Effector memory CD4-positive, alpha-beta T cell (primary cell): ENCODE data around the gene ITPKA.
A peak's percentile ranks its signal among the peaks of the same experiment; 100 is the strongest.

ENCODE experiments used
- DNase-seq, 3 donors: peaks; one replicate each; pipeline ENCODE4 v3.0.0-alpha.2; 2020
- H3K27ac ChIP-seq: 2 replicates; pipeline ENCODE4 v1.7.0; 2013; ENCODE audit warnings: mild to moderate bottlenecking, low read length, moderate library complexity; ENCODE audit not compliant: insufficient read depth, poor library complexity, severe bottlenecking
- H3K27me3 ChIP-seq: replicated peaks from 2 replicates; pipeline ENCODE4 v1.7.0; 2013; ENCODE audit warnings: mild to moderate bottlenecking, low read length; ENCODE audit not compliant: insufficient read depth, control insufficient read depth, poor library complexity, severe bottlenecking
- H3K36me3 ChIP-seq: 2 replicates; pipeline ENCODE4 v1.7.0; 2013; ENCODE audit warnings: mild to moderate bottlenecking, low read length, moderate library complexity; ENCODE audit not compliant: control insufficient read depth, insufficient read depth
- H3K4me1 ChIP-seq: 2 replicates; pipeline ENCODE4 v1.7.0; 2013; ENCODE audit warnings: low read length, mild to moderate bottlenecking; ENCODE audit not compliant: control insufficient read depth, insufficient read depth, poor library complexity, severe bottlenecking
- H3K4me3 ChIP-seq: 2 replicates; pipeline ENCODE4 v1.7.0; 2013; ENCODE audit warnings: low read length, low read depth, mild to moderate bottlenecking; ENCODE audit not compliant: insufficient read depth, poor library complexity, severe bottlenecking
- H3K9me3 ChIP-seq: 2 replicates; pipeline ENCODE4 v1.7.0; 2013; ENCODE audit warnings: mild to moderate bottlenecking, low read length, moderate library complexity; ENCODE audit not compliant: control insufficient read depth

Gene ITPKA

GRCh38 chr15:41521614-41522013, 27.9 kb downstream of the ITPKA start:
- Histone ChIP-seq H3K27me3 (no peaks in the 10 kb centered on the region), H3K4me1 (no peaks in the 10 kb centered on the region), H3K9me3 (no peaks in the 10 kb centered on the region), H3K27ac (no peak overlapping the region), H3K36me3 (peaks cover 11% of the 10 kb centered on the region), H3K4me3 (no peak overlapping the region)
- no peak for DNase-seq

- Histone ChIP-seq H3K27ac (no peak overlapping the region), H3K9me3 (no peaks in the 10 kb centered on the region), H3K36me3 (peaks cover 22% of the 10 kb centered on the region), H3K4me3 (no peak overlapping the region), H3K4me1 (no peaks in the 10 kb centered on the region), H3K27me3 (no peaks in the 10 kb centered on the region)
- DNase-seq = no peak
Measured at GRCh38 chr15:41523097-41523496, 29.4 kb downstream of the ITPKA start.

- H3K36me3 ChIP-seq = peaks cover 49% of the 10 kb centered on the region
- DNase-seq = no peak
Measured at GRCh38 chr15:41530363-41530956, 36.8 kb downstream of the ITPKA start.

GRCh38 chr15:41535544-41535943, 41.9 kb downstream of the ITPKA start:
- Histone ChIP-seq H3K36me3 (peaks cover 16% of the 10 kb centered on the region), H3K9me3 (no peaks in the 10 kb centered on the region)
- no peak for DNase-seq

More at GRCh38 chr15:41530363-41530956, 36.8 kb downstream of the ITPKA start:
- H3K27ac ChIP-seq = no peak overlapping the region
- H3K4me3 ChIP-seq = no peak overlapping the region
- no peaks in the 10 kb centered on the region for H3K4me1 ChIP-seq
- no peaks in the 10 kb centered on the region for H3K27me3 ChIP-seq
- no peaks in the 10 kb centered on the region for H3K9me3 ChIP-seq

GRCh38 chr15:41536866-41537265, 43.2 kb downstream of the ITPKA start:
- peaks cover 16% of the 10 kb centered on the region for H3K36me3 ChIP-seq

More at GRCh38 chr15:41535544-41535943, 41.9 kb downstream of the ITPKA start:
- H3K27ac ChIP-seq = no peak overlapping the region
- no peaks in the 10 kb centered on the region for H3K4me1 ChIP-seq
- H3K27me3 ChIP-seq = no peaks in the 10 kb centered on the region
- no peak overlapping the region for H3K4me3 ChIP-seq

GRCh38 chr15:41543521-41543870, 49.8 kb downstream of the ITPKA start:
- DNase-seq = no peak

More at GRCh38 chr15:41536866-41537265, 43.2 kb downstream of the ITPKA start:
- H3K9me3 ChIP-seq = no peaks in the 10 kb centered on the region
- H3K27ac ChIP-seq = no peak overlapping the region
- no peaks in the 10 kb centered on the region for H3K4me1 ChIP-seq
- H3K4me3 ChIP-seq = no peak overlapping the region
- H3K27me3 ChIP-seq = no peaks in the 10 kb centered on the region
- DNase-seq = no peak

GRCh38 chr15:41544650-41545015, 51.0 kb downstream of the ITPKA start:
- Histone ChIP-seq H3K9me3 (no peaks in the 10 kb centered on the region), H3K27me3 (no peaks in the 10 kb centered on the region), H3K36me3 (no peaks in the 10 kb centered on the region), H3K4me1 (no peaks in the 10 kb centered on the region), H3K27ac (no peak overlapping the region), H3K4me3 (no peak overlapping the region)
- no peak for DNase-seq

More at GRCh38 chr15:41543521-41543870, 49.8 kb downstream of the ITPKA start:
- H3K9me3 ChIP-seq = no peaks in the 10 kb centered on the region
- no peaks in the 10 kb centered on the region for H3K27me3 ChIP-seq
- H3K27ac ChIP-seq = peak overlapping the region; percentile 76
- no peaks in the 10 kb centered on the region for H3K36me3 ChIP-seq
- no peaks in the 10 kb centered on the region for H3K4me1 ChIP-seq
- H3K4me3 ChIP-seq = peak overlapping the region; percentile 91

- no peak for DNase-seq
- H3K9me3 ChIP-seq = no peaks in the 10 kb centered on the region
- no peak overlapping the region for H3K27ac ChIP-seq
- no peaks in the 10 kb centered on the region for H3K4me1 ChIP-seq
- no peak overlapping the region for H3K4me3 ChIP-seq
- no peaks in the 10 kb centered on the region for H3K27me3 ChIP-seq
- no peaks in the 10 kb centered on the region for H3K36me3 ChIP-seq
Measured at GRCh38 chr15:41545218-41545617, 51.5 kb downstream of the ITPKA start.

- no peaks in the 10 kb centered on the region for H3K27me3 ChIP-seq
- no peak overlapping the region for H3K27ac ChIP-seq
- DNase-seq = no peak
- no peaks in the 10 kb centered on the region for H3K9me3 ChIP-seq
- no peaks in the 10 kb centered on the region for H3K36me3 ChIP-seq
- H3K4me1 ChIP-seq = no peaks in the 10 kb centered on the region
- no peak overlapping the region for H3K4me3 ChIP-seq
Measured at GRCh38 chr15:41546851-41547786, 53.4 kb downstream of the ITPKA start.
